Osteoblast (primary cell): ENCODE results near the gene CDC34. TPM values are rescaled to one million over a fixed set of nuclear protein-coding genes. Genes with fewer than 3 reads are reported as not detected.

Source experiments
- DNase-seq: peaks from one replicate; pipeline ENCODE4 v3.0.0; 2011; ENCODE audit warnings: low spot score, mixed read lengths; ENCODE audit not compliant: insufficient read length; ENCODE audit errors: missing footprints
- H2AFZ ChIP-seq: 2 replicates; pipeline ENCODE4 v1.6.0; 2011; ENCODE audit warnings: mild to moderate bottlenecking, low read length
- H3K27ac ChIP-seq: 2 replicates; pipeline ENCODE4 v1.5.1; 2011; ENCODE audit warnings: mild to moderate bottlenecking, low read depth, low read length, moderate library complexity
- H3K27me3 ChIP-seq: 2 replicates; pipeline ENCODE4 v1.6.0; 2012; ENCODE audit warnings: mild to moderate bottlenecking, control low read depth, inconsistent platforms, low read length, moderate library complexity; ENCODE audit not compliant: insufficient read depth
- H3K36me3 ChIP-seq: 2 replicates; pipeline ENCODE4 v1.5.1; 2011; ENCODE audit warnings: mild to moderate bottlenecking, low read length, control low read depth, moderate library complexity; ENCODE audit not compliant: insufficient read depth
- H3K4me1 ChIP-seq: 2 replicates; pipeline ENCODE4 v1.5.1; 2011; ENCODE audit warnings: mild to moderate bottlenecking, low read length, control low read depth, moderate library complexity; ENCODE audit not compliant: insufficient read depth
- H3K4me2 ChIP-seq: 2 replicates; pipeline ENCODE4 v1.6.0; 2011; ENCODE audit warnings: mild to moderate bottlenecking, low read length; ENCODE audit not compliant: insufficient read depth
- H3K4me3 ChIP-seq: fragments of 200-600 bp; sonication (generic); 3 replicates; pipeline ENCODE4 v1.5.1; 2012; ENCODE audit warnings: mild to moderate bottlenecking, low read length, inconsistent platforms; ENCODE audit not compliant: insufficient read depth
- H3K79me2 ChIP-seq: 2 replicates; pipeline ENCODE4 v1.6.0; 2012; ENCODE audit warnings: mild to moderate bottlenecking, low read length, control low read depth, inconsistent platforms; ENCODE audit not compliant: insufficient read depth
- H3K9me3 ChIP-seq: 2 replicates; pipeline ENCODE4 v1.5.1; 2011; ENCODE audit warnings: low read depth, low read length, control low read depth
- H4K20me1 ChIP-seq: 2 replicates; pipeline ENCODE4 v1.6.0; 2012; ENCODE audit warnings: mild to moderate bottlenecking, low read length, control low read depth; ENCODE audit not compliant: insufficient read depth
- CTCF ChIP-seq: IDR thresholded peaks from 2 replicates; pipeline ENCODE4 v1.5.1; 2011; ENCODE audit warnings: mild to moderate bottlenecking, low read depth, low read length, moderate library complexity; ENCODE audit errors: extremely low read depth
- total RNA-seq: library from RNA; depleted of rRNA; stranded (reverse); fragments of >200 nt; gene quantifications from 2 replicates; pipeline ENCODE4 v1.2.3, GENCODE V29; 2012

Gene CDC34
- total RNA-seq, 1 donor = 32.9 TPM

GRCh38 chr19:581399-582111 is 50.0 kb downstream of the CDC34 start:
- Histone ChIP-seq H3K9me3 (no peaks in the 10 kb centered on the region), H3K4me2 (no peak overlapping the region), H3K27me3 (no peaks in the 10 kb centered on the region), H3K36me3 (peaks cover 13% of the 10 kb centered on the region), H4K20me1 (peaks cover 73% of the 10 kb centered on the region), H3K79me2 (peaks cover 52% of the 10 kb centered on the region), H2AFZ (no peak overlapping the region), H3K4me3 (no peak overlapping the region), H3K27ac (no peak overlapping the region), H3K4me1 (peaks cover 22% of the 10 kb centered on the region)
- DNase-seq = no peak
- no peak for TF ChIP-seq CTCF

- Histone ChIP-seq H4K20me1 (peaks cover 62% of the 10 kb centered on the region), H3K27ac (peak overlapping the region; percentile 39), H3K4me1 (peaks cover 22% of the 10 kb centered on the region), H3K27me3 (no peaks in the 10 kb centered on the region), H3K4me2 (no peak overlapping the region), H3K79me2 (peaks cover 41% of the 10 kb centered on the region), H2AFZ (no peak overlapping the region), H3K36me3 (peaks cover 13% of the 10 kb centered on the region), H3K9me3 (no peaks in the 10 kb centered on the region), H3K4me3 (no peak overlapping the region)
- DNase-seq = peak; percentile 99
- TF ChIP-seq CTCF = no peak
Observed at GRCh38 chr19:582497-583197, 51.1 kb downstream of the CDC34 start.

- Histone ChIP-seq H4K20me1 (peaks cover 55% of the 10 kb centered on the region), H2AFZ (no peak overlapping the region), H3K36me3 (peaks cover 13% of the 10 kb centered on the region), H3K9me3 (no peaks in the 10 kb centered on the region), H3K4me1 (peaks cover 29% of the 10 kb centered on the region), H3K79me2 (peaks cover 34% of the 10 kb centered on the region), H3K4me2 (no peak overlapping the region), H3K4me3 (no peak overlapping the region), H3K27me3 (peaks cover 2% of the 10 kb centered on the region), H3K27ac (peak overlapping the region; percentile 39)
- no peak for TF ChIP-seq CTCF
- DNase-seq = peak; percentile 88
Observed at GRCh38 chr19:583198-583967, 51.8 kb downstream of the CDC34 start.

- Histone ChIP-seq H3K79me2 (peaks cover 29% of the 10 kb centered on the region), H3K4me3 (no peak overlapping the region), H3K27ac (no peak overlapping the region), H4K20me1 (peaks cover 53% of the 10 kb centered on the region), H3K4me1 (peaks cover 34% of the 10 kb centered on the region), H3K4me2 (no peak overlapping the region), H2AFZ (no peak overlapping the region), H3K9me3 (no peaks in the 10 kb centered on the region), H3K36me3 (peaks cover 13% of the 10 kb centered on the region), H3K27me3 (peaks cover 7% of the 10 kb centered on the region)
- no peak for DNase-seq
- no peak for TF ChIP-seq CTCF
Observed at GRCh38 chr19:583968-584239, 52.3 kb downstream of the CDC34 start.
